Activated CD4-positive, alpha-beta T cell treated with anti-CD3 and anti-CD28 coated beads, Interleukin-2, Interleukin-6, amounts not matched to agents 100 ng/mL and 50 ng/mL, durations not matched to agents 16 hours and 8 hours (primary cell): ENCODE data around the gene CAMTA1.
"Not testable (repeated sequence)": the region's sequence is repeated elsewhere in the genome, so short reads cannot be mapped to it uniquely, and the experiment has no call there.

Experiments
- DNase-seq: peaks from one replicate; pipeline ENCODE4 v3.0.0-alpha.2; 2020

CAMTA1 gene

GRCh38 chr1:7362947-7363346 is 577.7 kb downstream of the CAMTA1 start:
- DNase-seq, result no peak

- DNase-seq, result no peak
Measured at GRCh38 chr1:7363450-7363849, 578.2 kb downstream of the CAMTA1 start.

DNA sequence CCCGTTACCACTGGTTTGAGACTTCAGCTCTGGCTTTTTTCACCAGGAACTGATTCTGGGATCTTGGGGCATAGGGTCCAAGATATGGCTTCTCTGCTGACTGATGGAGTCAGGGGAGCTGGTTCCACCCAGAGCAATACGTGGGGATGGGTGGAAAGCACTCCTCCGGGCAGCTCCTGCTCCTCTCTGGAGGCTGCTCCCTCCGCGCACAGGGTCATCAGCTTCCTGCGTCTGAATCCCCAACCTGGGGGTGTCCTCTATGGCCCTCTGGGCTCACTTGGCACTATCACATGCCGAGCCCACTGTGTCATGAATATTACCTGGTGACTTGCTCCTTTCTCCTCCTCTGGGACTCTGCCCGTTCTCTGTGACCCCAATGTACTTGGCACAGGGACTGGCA is 580.5 kb downstream of the CAMTA1 start:
- no peak for DNase-seq

- DNase-seq, result no peak
Measured at GRCh38 chr1:7366286-7366954, 581.2 kb downstream of the CAMTA1 start.

DNA sequence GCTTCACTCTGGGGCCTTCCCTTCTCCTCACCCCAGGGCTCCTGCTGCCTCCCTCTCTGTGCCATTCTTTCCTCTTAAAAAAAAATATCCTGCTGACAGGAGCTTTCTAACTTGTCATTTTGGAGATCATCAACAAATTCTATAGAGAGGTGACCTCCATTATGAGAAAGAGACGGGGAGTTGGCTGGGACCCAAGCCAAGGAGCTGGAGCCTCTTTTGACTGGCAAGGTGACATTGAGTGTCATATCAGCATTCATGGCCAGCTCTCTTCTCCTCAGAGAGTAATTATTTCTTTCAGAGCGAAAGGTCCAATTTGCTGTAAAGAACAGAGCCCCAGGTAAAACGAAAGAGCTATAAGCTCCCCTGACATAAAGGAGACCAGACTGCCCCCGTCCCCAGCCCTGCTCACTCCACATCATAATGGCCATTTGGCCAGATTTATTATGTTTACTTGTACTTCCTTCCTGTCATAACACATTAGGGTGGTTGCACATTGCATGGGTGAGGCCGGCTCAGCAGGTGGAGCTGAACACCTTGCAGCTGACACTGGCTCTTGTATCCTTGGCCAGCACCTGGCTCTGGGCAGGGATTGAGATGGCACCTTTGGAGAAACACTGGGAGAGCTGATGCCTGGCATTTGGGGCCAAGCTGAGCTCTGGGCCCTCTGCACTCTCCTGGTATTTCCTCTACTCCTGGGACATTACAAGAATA is 581.9 kb downstream of the CAMTA1 start:
- DNase-seq, result no peak

GRCh38 chr1:7369866-7370265 is 584.6 kb downstream of the CAMTA1 start:
- no peak for DNase-seq

- DNase-seq, result no peak
Measured at GRCh38 chr1:7371926-7372325, 586.7 kb downstream of the CAMTA1 start.

- no peak for DNase-seq
Measured at GRCh38 chr1:7372477-7373120, 587.3 kb downstream of the CAMTA1 start.

DNA sequence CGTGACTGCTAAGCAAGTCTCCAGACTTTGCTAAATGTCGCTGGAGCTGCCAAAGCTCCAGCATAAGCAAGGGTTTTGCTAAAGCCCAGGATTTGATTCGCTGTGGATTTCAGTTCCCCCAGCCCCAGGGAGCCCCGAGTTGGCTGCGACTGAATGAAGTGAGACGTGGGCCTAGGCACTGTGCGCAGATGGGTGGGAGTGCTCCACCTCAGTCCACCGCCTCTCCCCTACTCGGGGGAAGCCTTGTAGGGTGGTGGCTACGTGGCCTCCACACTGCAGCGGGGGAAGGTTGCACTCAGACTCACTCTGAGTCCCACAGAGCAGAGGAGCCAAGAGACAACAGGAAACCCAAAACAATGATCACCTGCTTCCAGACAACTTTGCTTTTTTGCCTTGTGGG is 588.0 kb downstream of the CAMTA1 start:
- DNase-seq, result no peak

DNA sequence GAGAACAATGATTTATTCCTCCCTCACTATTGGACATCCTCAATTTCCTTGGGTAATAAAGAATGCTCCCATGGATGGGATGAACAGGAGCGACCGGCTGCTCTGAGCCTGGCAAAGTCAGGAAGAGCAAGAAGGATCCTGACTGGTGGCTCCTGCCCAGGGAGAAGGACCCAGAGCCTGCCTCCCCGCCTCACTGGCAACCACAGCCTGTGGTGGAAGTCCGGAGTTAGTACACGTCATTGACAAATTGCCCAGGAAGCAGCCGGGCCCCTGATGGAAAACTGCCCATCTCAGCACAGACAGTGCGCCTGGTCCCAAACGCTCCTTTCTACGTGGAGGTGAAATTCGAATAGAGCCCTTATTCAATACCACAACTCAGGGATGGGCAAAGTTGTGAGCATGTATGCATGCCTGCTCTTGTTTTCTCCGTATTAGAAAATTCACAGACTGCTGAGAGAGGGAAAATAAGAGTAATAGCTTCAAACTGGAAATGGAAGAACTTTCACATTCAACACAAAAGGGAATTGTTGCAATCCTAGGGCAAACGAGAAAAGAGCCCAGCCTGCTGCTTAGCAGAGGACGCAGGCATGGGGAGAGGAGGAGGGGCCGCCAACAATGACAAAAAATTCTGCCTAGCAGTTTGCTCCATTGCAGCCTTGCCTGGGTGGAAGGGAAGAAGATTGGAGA is 588.8 kb downstream of the CAMTA1 start:
- DNase-seq, result no peak

DNA sequence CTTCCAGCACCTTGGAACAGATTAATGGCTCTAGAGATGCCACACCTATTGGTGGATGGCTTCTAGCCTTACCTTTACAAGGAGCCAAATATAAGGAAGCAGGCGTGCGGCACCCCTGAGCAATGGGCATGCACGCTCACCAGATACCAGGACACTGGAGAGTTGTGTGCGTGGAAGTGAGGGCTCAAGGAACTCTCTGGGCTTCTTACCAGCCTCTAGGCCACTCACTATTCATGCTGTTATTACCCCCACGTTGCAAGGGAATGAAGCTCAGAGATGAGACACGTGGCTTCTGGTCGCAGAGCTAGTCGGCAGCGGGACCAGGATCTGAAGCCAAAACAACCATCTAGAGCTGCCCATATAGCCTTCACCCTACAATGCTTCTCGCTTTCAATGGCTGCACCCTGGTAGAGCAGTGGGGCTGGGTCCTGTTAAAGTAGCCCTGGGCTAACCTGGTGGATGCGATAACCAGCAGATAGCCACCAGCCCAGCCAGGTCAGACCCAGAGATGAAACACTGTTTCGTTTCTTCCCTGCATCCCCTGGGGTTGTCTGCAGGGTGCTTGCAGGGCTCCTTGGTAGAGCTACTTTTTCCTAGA is 589.4 kb downstream of the CAMTA1 start:
- DNase-seq, result no peak

DNA sequence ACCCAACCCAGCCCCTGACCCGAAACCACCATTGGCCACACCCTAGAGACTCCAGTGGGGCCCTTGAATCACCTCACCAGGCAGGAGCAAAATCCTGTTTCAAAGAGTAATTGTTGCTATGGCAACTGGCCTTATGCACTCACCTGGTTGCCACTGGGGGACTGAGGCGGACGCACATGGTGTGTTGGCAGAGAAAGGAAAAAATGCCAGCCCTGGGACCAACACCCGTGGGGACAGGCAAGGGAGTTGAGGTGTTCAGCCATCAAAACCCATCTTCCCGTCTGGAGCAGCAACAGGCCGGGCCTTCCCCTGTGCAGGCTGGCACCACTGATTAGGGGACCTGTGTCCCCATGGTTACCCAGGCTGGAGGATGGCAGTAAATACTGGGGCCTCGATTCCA is 590.1 kb downstream of the CAMTA1 start:
- no peak for DNase-seq

DNA sequence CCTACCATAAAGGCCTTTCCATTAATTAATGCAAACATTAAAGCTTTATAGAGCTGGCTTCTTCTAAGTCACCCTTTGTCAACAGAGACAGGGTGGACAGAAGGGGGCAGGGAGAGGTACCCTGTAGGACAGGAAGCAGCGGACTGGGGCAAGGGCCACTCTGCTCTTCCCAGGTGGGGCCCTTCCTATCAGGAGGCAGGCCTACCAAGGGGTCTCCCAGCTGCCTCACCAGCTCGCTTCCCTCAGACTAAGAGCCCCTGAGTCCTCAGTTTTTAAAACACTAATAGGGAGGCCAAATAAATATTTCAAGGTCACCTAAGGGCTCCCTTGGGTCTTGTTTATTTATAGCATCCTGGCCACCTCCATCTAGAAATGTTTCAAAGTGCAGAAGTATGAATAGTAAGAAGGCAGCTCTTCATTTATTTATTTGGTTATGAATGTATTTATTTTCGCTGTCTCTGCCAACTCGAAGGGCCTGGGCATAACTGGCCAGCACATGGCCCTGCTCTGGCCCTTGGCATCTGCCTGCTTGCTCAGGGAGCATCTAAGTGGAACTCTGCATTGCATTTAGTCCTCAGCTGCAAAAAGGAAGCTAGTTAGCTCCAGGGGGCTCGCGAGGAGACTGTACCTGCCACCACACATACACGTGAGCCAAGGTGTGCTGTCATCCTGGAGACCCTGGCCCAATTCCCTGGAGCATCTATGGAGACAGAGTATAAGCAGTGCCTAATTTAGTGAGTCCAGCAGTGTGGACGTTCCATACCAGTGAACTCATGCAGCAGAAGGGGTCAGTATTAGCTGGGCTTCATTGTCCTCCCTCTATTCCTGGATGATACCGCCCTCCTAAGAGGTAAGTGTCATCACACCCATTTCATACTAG is 590.8 kb downstream of the CAMTA1 start:
- DNase-seq, result no peak

GRCh38 chr1:7376676-7377075 is 591.4 kb downstream of the CAMTA1 start:
- DNase-seq, result no peak

- DNase-seq, result no peak
Measured at GRCh38 chr1:7378346-7379130, 593.3 kb downstream of the CAMTA1 start.

DNA sequence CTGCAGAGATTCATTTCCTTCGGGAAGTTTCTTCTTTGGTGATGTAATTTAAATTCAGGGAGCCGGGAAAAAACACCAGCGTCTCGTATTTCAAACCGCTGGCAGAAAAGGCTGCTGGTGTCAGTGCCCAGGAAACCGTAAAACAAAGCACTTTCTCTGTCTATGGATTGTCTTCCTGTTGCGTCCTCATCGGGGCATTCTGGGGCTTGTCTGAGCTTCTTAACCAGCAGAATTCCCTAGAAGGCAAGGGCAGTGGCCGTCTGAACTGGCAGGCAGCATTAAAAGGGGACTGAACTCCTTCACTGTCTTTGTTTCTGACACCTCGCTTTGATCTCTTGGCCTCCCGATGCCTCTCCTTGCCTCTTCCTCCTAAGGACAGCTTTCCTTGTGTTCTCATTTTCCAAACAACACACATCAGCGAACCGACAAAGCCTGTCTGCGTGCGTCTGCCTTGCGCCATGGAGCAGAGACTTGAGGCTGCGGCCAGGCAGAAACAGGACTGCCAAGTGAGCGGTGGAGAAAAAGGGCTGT is 594.3 kb downstream of the CAMTA1 start:
- DNase-seq, result no peak

GRCh38 chr1:7380068-7380467 is 594.8 kb downstream of the CAMTA1 start:
- not testable (repeated sequence) for DNase-seq

DNA sequence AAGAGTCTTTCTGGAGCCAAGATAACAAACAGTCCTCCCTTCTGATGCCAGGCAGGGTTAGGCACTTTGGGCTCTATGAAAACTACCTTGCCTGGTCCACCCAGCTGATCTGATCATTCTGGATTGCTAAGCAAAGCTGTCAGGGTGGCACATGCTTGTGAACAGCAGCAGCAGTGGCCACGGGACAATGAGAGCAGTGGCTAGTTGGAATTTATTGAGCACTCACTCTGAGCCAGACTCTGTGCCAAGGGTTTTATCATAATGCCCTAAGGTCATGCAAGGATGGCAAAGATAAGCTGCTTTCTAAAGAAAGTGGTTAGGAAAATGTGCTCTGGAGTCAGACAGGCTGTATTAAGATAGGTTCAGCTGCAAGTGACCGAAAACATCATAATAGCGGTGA is 595.5 kb downstream of the CAMTA1 start:
- DNase-seq, result no peak

- not testable (repeated sequence) for DNase-seq
Measured at GRCh38 chr1:7381729-7382128, 596.5 kb downstream of the CAMTA1 start.

DNA sequence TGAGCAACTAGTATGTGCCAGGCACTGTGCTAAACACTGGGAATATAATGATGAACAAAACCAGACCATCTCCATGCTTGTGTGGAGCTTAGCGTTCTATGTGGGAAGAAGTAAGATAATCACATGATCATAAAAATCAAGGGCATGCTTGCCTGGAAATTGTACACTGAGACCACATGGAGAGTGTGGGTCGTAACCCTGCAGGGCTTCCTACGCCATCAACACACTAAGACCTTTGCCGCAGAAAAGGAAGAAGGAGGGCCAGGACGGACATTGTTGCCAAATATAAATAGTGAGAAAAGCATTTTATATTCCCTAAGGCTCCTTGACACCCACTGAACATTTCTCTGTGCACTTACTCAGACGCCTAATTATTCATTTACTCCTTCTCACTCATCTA is 597.7 kb downstream of the CAMTA1 start:
- DNase-seq, result no peak
